HCT116 (cell line): ENCODE results near the gene RPRD1B. TPM values are rescaled to one million over a fixed set of nuclear protein-coding genes. Genes with fewer than 3 reads are reported as not detected.

Experiments used
- ATAC-seq: fragments of 200-7000 bp; cut with Tn5 transposase; 2 replicates; pipeline ENCODE4 v1.9.1; 2020; ENCODE audit warnings: mild to moderate bottlenecking, moderate library complexity
- BruUV-seq: library from RNA; stranded (reverse); fragments of 400-500 nt; replicated peaks from 2 replicates; lab custom pipeline; 2021; lab: Mats Ljungman, UMichigan
- CTCF ChIA-PET: fragments of 300-600 bp; sonication (Branson Sonifier 250); formaldehyde crosslinking; loops from one replicate; lab custom pipeline; 2021; ENCODE audit warnings: antibody characterized with exemption; lab: Charles Lee
- POLR2A ChIA-PET: fragments of 300-600, 350-600 bp; sonication (Branson Sonifier 250); formaldehyde crosslinking; loops from one replicate; lab custom pipeline; 2021; ENCODE audit warnings: antibody characterized with exemption; lab: Charles Lee
- RAD21 ChIA-PET, 2 experiments: fragments of 300-600 bp; sonication (Branson Sonifier 250); formaldehyde crosslinking; loops; one replicate each; lab custom pipeline; 2023; ENCODE audit warnings: low total read pairs in 2 of 2; ENCODE audit not compliant: uncharacterized antibody in 2 of 2, unreplicated experiment in 2 of 2, low non-redundant PET in 1 of 2; lab: Charles Lee
- DNase-seq: peaks from one replicate; pipeline ENCODE4 v3.0.0-alpha.2; 2010; ENCODE audit warnings: low read depth, low spot score
- H2AFZ ChIP-seq: fragments of 200-600 bp; shearing (Covaris generic), sonication (generic); 2 replicates; pipeline ENCODE4 v1.6.1; 2017; ENCODE audit warnings: low read depth, mixed run types, mixed read lengths, antibody characterized with exemption, low read length; ENCODE audit not compliant: poor library complexity, severe bottlenecking
- H3K27ac ChIP-seq: 2 replicates; pipeline ENCODE4 v1.5.1; 2012; ENCODE audit warnings: low read depth, low read length
- H3K27me3 ChIP-seq: fragments of 200-600 bp; sonication (generic); 2 replicates; pipeline ENCODE4 v1.6.1; 2016; ENCODE audit warnings: mixed run types, low read length, mixed read lengths; ENCODE audit not compliant: insufficient read depth
- H3K36me3 ChIP-seq, 2 experiments: fragments of 200-500 bp in 1 of 2; fragments of 200-600 bp in 1 of 2; sonication (Bioruptor generic) in 1 of 2; sonication (generic) in 1 of 2; 2 replicates each; pipeline versions ENCODE4 v1.5.1 to v1.6.1; 2014 to 2016; ENCODE audit warnings: low read length in 2 of 2, inconsistent platforms in 1 of 2, mixed read lengths in 1 of 2, mixed run types in 1 of 2; ENCODE audit not compliant: insufficient read depth in 2 of 2, control insufficient read depth in 1 of 2
- H3K4me1 ChIP-seq, 2 experiments: fragments of 200-600 bp in 1 of 2; sonication (generic) in 1 of 2; 2 replicates each; pipeline versions ENCODE4 v1.5.1 to v1.6.1; 2012 to 2017; ENCODE audit warnings: low read length in 2 of 2, inconsistent platforms in 1 of 2, mild to moderate bottlenecking in 1 of 2, mixed read lengths in 1 of 2, mixed run types in 1 of 2, moderate library complexity in 1 of 2; ENCODE audit not compliant: insufficient read depth in 2 of 2, control insufficient read depth in 1 of 2
- H3K4me2 ChIP-seq: fragments of 200-600 bp; sonication (generic); 2 replicates; pipeline ENCODE4 v1.6.1; 2017; ENCODE audit warnings: mixed run types, low read length, mixed read lengths
- H3K4me3 ChIP-seq, 2 experiments: fragments of 200-600 bp in 1 of 2; sonication (generic) in 1 of 2; replicated peaks in 1 of 2; 2 replicates each; pipeline ENCODE4 v1.5.1; 2011 to 2016; ENCODE audit warnings: low read length in 2 of 2, control low read depth in 1 of 2, low read depth in 1 of 2, mild to moderate bottlenecking in 1 of 2, mixed read lengths in 1 of 2, mixed run types in 1 of 2
- H3K79me2 ChIP-seq: fragments of 200-600 bp; sonication (generic); 2 replicates; pipeline ENCODE4 v1.6.1; 2017; ENCODE audit warnings: mild to moderate bottlenecking, mixed run types, low read length, moderate library complexity, mixed read lengths; ENCODE audit not compliant: insufficient read depth
- H3K9ac ChIP-seq: fragments of 200-600 bp; sonication (generic); 2 replicates; pipeline ENCODE4 v1.6.1; 2016; ENCODE audit warnings: low read length, mixed read lengths
- H3K9me2 ChIP-seq: fragments of 200-600 bp; sonication (generic), shearing (Covaris generic); 2 replicates; pipeline ENCODE4 v1.6.1; 2017; ENCODE audit warnings: mixed run types, mild to moderate bottlenecking, moderate library complexity; ENCODE audit not compliant: insufficient read depth
- H3K9me3 ChIP-seq, 2 experiments: fragments of 200-500 bp in 1 of 2; fragments of 200-600 bp in 1 of 2; sonication (Bioruptor generic) in 1 of 2; sonication (generic) in 1 of 2; 2 replicates each; pipeline ENCODE4 v1.6.1; 2014 to 2017; ENCODE audit warnings: low read length in 2 of 2, mixed read lengths in 2 of 2, inconsistent platforms in 1 of 2, low read depth in 1 of 2, mild to moderate bottlenecking in 1 of 2, mixed run types in 1 of 2, moderate library complexity in 1 of 2; ENCODE audit not compliant: control insufficient read depth in 1 of 2, insufficient read depth in 1 of 2
- H4K20me1 ChIP-seq: fragments of 200-600 bp; sonication (generic), shearing (Covaris generic); 2 replicates; pipeline ENCODE4 v1.6.1; 2017; ENCODE audit warnings: mixed run types, mild to moderate bottlenecking, moderate library complexity; ENCODE audit not compliant: insufficient read depth
- CBX3 ChIP-seq: IDR thresholded peaks from 2 replicates; pipeline ENCODE4 v1.6.1; 2012; ENCODE audit warnings: low read depth
- CEBPB ChIP-seq: IDR thresholded peaks from 2 replicates; pipeline ENCODE4 v1.6.1; 2012; ENCODE audit warnings: low read depth
- EGR1 ChIP-seq: IDR thresholded peaks from 2 replicates; pipeline ENCODE4 v1.6.1; 2012; ENCODE audit warnings: low read depth
- FOSL1 ChIP-seq: IDR thresholded peaks from 2 replicates; pipeline ENCODE4 v1.6.1; 2012; ENCODE audit warnings: low read depth
- JUND ChIP-seq: IDR thresholded peaks from 2 replicates; pipeline ENCODE4 v1.6.1; 2012
- MAX ChIP-seq: IDR thresholded peaks from 2 replicates; pipeline ENCODE4 v1.6.1; 2012
- POLR2A ChIP-seq: IDR thresholded peaks from 2 replicates; pipeline ENCODE4 v1.7.0; 2011; ENCODE audit warnings: borderline replicate concordance; ENCODE audit not compliant: insufficient read depth, insufficient read length; ENCODE audit errors: extremely low read depth
- RAD21 ChIP-seq: IDR thresholded peaks from 2 replicates; pipeline ENCODE4 v1.6.1; 2012; ENCODE audit warnings: low read depth, mild to moderate bottlenecking
- SIN3A ChIP-seq: IDR thresholded peaks from 2 replicates; pipeline ENCODE4 v1.6.1; 2012; ENCODE audit warnings: low read depth
- TCF7L2 ChIP-seq: IDR thresholded peaks from 2 replicates; pipeline ENCODE4 v1.7.0; 2011; ENCODE audit warnings: borderline replicate concordance, inconsistent platforms; ENCODE audit not compliant: insufficient read depth, insufficient read length; ENCODE audit errors: extremely low read depth
- YY1 ChIP-seq: IDR thresholded peaks from 2 replicates; pipeline ENCODE4 v1.6.1; 2011; ENCODE audit warnings: low read length, low read depth, moderate library complexity, mild to moderate bottlenecking; ENCODE audit not compliant: insufficient replicate concordance; ENCODE audit errors: extremely low read depth
- ZNF274 ChIP-seq: fragments of 200-500 bp; sonication (Bioruptor generic); IDR thresholded peaks from 2 replicates; pipeline ENCODE4 v1.6.1; 2014; ENCODE audit warnings: mild to moderate bottlenecking, low read depth, low read length, inconsistent platforms
- intact Hi-C: fragments of 100-400 bp; cut with micrococcal nuclease; formaldehyde crosslinking; loops from 2 replicates; pipeline ENCODE4 v1.10.0; 2022
- total RNA-seq: library from RNA; stranded (reverse); gene quantifications from one replicate; pipeline ENCODE4 v1.2.1, GENCODE V29; 2021; ENCODE audit not compliant: unreplicated experiment
- TF ChIP-seq, protein P1 (sequence below): IDR thresholded peaks from 2 replicates; pipeline ENCODE4 v1.6.1; 2011; ENCODE audit warnings: mild to moderate bottlenecking, low read length, moderate library complexity; ENCODE audit not compliant: insufficient replicate concordance; ENCODE audit errors: extremely low read depth

RPRD1B gene
- total RNA-seq, 1 experiment from 2014 or later, result 30.7 TPM

DNA sequence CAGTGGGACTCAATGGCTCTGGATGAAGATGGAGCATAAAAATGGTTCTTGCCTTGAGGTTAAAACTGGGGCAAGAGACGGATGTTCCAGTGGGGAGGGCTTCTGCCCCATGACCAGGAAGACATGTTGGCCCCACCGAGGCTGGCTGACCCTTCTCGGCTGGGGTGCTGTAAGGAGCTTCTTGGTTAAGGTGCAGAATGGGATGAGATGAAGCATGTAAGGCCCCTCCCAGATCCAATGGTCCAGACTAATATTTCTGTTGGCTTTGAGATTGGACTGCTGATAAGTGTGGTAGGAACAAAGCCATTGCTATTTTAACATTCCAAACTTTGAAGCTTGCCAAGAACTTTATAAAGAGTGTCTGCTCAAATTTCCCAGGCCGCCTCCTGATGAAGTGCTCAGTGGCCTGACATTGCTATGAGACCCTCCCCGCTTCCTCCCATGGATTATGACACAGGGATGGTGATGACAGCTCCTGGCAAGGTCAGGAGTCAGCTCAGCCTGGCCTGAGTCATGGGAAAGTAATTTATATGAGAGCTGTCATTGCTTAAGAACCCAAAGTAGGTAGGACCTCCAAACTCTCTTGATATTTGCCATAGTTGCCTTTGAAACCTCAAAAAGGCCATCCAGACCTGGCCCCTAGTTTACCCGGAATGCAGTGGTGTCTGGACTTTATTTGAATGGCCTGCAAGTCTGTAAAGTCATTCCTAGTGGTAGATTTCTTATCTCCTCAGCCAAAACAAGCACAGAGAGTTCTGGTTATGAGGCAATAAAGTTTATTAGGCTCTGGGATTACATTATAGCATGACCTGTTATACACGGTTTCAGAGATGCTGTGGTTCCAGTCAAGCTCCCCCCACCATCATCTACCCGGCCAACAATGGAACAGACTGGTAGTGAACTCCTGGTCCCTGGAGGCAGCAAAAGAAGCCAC, 76.3 kb downstream of the RPRD1B start:
- Histone ChIP-seq H3K36me3 (no peaks in the 10 kb centered on the region), H3K27ac (no peak overlapping the region), H3K4me3 (no peak overlapping the region), H3K9ac (no peak overlapping the region), H3K27me3 (no peaks in the 10 kb centered on the region), H3K79me2 (no peaks in the 10 kb centered on the region), H3K9me2 (no peaks in the 10 kb centered on the region), H4K20me1 (no peaks in the 10 kb centered on the region), H3K4me1 (peaks cover 10 to 32% of the 10 kb centered on the region in 2 experiments; a peak in 3 of 4 replicates), H3K9me3 (no peaks in the 10 kb centered on the region), H2AFZ (no peak overlapping the region), H3K4me2 (peak overlapping the region; percentile 29)
- intact Hi-C loops, result no loop called here
- peak; percentile 49; the same call in 1 of the 2 replicates for ATAC-seq
- TF ChIP-seq POLR2A (no peak), FOSL1 (peak; percentile 36; the same call in 1 of the 2 replicates), CEBPB (peak; percentile 50; the same call in 1 of the 2 replicates)
- ChIA-PET CTCF (interaction anchor here (1.1 to 1.7 kb wide), 3 partner anchors 36 to 111 kb away, joined by 3 to 4 read pairs (median 4); no protein-coding TSS in a partner anchor), POLR2A (interaction anchor here (0.9 kb wide), 1 partner anchor 102 kb away, joined by 5 read pairs; no protein-coding TSS in a partner anchor), RAD21 (no interaction called here)
- DNase-seq, result no peak
- BruUV-seq, result no TSS peak

DNA sequence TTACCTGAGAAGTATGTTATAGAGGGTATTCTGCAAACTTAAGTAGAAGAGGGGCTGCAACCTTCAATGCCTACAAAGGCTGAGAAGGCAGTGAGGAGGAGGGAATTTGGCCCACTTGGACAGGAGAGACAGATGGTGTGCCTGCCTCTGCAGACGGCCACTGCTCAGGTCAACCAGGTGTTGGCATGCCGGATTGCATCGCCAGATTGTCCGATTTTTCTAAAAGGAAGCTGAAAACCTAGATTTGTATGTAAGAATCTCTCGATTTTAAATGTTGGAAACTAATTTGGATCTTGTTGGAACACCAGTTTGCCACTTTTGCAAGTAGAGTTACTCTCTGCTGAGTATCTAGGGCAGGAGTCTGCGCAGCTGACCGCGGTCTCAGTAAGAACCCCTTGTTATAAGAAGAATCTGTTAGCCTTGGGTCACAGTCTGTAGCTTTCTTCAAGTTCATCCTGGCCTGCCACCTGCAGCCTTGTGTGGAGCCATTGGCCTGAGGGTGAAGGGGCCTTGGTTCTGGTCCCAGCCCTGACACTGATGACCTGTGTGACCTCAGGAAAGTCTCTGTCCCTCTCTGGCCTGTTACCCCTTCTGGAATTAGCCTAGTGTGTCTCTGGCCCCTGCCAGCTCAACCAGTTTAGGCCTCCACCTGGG, 77.1 kb downstream of the RPRD1B start:
- Histone ChIP-seq H3K4me3 (no peak overlapping the region), H3K27ac (no peak overlapping the region), H3K9me3 (no peaks in the 10 kb centered on the region), H3K4me1 (peaks cover 10 to 32% of the 10 kb centered on the region in 2 experiments; a peak in 3 of 4 replicates), H3K79me2 (no peaks in the 10 kb centered on the region), H3K9ac (no peak overlapping the region), H3K27me3 (no peaks in the 10 kb centered on the region), H3K4me2 (peak overlapping the region; percentile 29; the same call in 1 of the 2 replicates), H4K20me1 (no peaks in the 10 kb centered on the region), H2AFZ (no peak overlapping the region), H3K9me2 (no peaks in the 10 kb centered on the region), H3K36me3 (no peaks in the 10 kb centered on the region)
- intact Hi-C loops, result no loop called here
- DNase-seq, result no peak
- CTCF ChIA-PET, result interaction anchor here (1.1 to 1.7 kb wide), 2 partner anchors 37 to 110 kb away, joined by 3 to 4 read pairs; no protein-coding TSS in a partner anchor
- RAD21 ChIA-PET, result no interaction called here
- POLR2A ChIA-PET, result interaction anchor here (0.9 kb wide), 1 partner anchor 101 kb away, joined by 5 read pairs; no protein-coding TSS in a partner anchor
- no peak for ATAC-seq
- no TSS peak for BruUV-seq
- TF ChIP-seq JUND, result no peak
- TF ChIP-seq EGR1, result no peak
- no peak for TF ChIP-seq FOSL1
- TF ChIP-seq CEBPB, result no peak
- no peak for TF ChIP-seq RAD21
- TF ChIP-seq CBX3, result no peak
- TF ChIP-seq SIN3A, result no peak
- TF ChIP-seq YY1, result no peak
- no peak for TF ChIP-seq MAX
- TF ChIP-seq, protein P1, sequence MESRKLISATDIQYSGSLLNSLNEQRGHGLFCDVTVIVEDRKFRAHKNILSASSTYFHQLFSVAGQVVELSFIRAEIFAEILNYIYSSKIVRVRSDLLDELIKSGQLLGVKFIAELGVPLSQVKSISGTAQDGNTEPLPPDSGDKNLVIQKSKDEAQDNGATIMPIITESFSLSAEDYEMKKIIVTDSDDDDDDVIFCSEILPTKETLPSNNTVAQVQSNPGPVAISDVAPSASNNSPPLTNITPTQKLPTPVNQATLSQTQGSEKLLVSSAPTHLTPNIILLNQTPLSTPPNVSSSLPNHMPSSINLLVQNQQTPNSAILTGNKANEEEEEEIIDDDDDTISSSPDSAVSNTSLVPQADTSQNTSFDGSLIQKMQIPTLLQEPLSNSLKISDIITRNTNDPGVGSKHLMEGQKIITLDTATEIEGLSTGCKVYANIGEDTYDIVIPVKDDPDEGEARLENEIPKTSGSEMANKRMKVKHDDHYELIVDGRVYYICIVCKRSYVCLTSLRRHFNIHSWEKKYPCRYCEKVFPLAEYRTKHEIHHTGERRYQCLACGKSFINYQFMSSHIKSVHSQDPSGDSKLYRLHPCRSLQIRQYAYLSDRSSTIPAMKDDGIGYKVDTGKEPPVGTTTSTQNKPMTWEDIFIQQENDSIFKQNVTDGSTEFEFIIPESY, result no peak
- no peak for TF ChIP-seq TCF7L2
- TF ChIP-seq ZNF274, result no peak
